ENCODE results near the gene MRPS24.

MRPS24 gene

DNA sequence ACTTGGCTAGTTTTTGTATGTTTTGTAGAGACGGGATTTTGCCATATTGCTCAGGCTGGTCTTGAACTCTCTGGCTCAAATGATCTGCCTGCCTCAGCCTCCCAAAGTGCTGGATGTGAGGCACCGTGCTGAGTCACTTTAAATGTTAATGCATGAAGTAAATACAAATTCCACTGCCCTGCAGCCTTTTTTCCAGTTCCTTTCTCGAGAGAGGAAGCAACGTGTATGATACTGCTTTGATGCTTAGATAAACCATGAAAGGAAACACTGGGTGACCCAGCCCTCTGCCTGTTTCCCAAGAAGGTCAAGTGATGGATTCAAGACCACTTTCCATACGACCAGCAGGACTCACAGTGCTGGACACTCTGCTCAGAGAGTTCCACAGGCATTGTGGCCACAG is 11.3 kb upstream of the MRPS24 start:
- peaks cover 33% of the 10 kb centered on the region for H3K36me3 ChIP-seq (replicated peaks)
- H3K27ac ChIP-seq, result no peak overlapping the region
- peak; percentile 18 for DNase-seq
- TF ChIP-seq, protein P1, sequence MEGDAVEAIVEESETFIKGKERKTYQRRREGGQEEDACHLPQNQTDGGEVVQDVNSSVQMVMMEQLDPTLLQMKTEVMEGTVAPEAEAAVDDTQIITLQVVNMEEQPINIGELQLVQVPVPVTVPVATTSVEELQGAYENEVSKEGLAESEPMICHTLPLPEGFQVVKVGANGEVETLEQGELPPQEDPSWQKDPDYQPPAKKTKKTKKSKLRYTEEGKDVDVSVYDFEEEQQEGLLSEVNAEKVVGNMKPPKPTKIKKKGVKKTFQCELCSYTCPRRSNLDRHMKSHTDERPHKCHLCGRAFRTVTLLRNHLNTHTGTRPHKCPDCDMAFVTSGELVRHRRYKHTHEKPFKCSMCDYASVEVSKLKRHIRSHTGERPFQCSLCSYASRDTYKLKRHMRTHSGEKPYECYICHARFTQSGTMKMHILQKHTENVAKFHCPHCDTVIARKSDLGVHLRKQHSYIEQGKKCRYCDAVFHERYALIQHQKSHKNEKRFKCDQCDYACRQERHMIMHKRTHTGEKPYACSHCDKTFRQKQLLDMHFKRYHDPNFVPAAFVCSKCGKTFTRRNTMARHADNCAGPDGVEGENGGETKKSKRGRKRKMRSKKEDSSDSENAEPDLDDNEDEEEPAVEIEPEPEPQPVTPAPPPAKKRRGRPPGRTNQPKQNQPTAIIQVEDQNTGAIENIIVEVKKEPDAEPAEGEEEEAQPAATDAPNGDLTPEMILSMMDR (IDR thresholded peaks at IDR 0.05; ENCODE audit: low read depth, low read length, missing control alignments), result no peak
- in situ Hi-C loops (cut with HindIII; ENCODE audit: low pct_ligation_motif_present, low sequenced_read_pairs), result no loop called here
- H3K27me3 ChIP-seq (replicated peaks), result no peaks in the 10 kb centered on the region
- no peak overlapping the region for H3K4me3 ChIP-seq (ENCODE audit: low read depth, low read length)

- Histone ChIP-seq H3K36me3 (replicated peaks) (peaks cover 30% of the 10 kb centered on the region), H3K27ac (peak overlapping the region; percentile 62), H3K27me3 (replicated peaks) (no peaks in the 10 kb centered on the region), H3K4me3 (ENCODE audit: low read depth, low read length) (no peak overlapping the region)
- DNase-seq, result peak; percentile 81
- TF ChIP-seq, protein P1 (IDR thresholded peaks at IDR 0.05; ENCODE audit: low read depth, low read length, missing control alignments), result no peak
- in situ Hi-C loops (cut with HindIII; ENCODE audit: low pct_ligation_motif_present, low sequenced_read_pairs), result no loop called here
Observed at GRCh38 chr7:43879477-43879876, 10.2 kb upstream of the MRPS24 start.

DNA sequence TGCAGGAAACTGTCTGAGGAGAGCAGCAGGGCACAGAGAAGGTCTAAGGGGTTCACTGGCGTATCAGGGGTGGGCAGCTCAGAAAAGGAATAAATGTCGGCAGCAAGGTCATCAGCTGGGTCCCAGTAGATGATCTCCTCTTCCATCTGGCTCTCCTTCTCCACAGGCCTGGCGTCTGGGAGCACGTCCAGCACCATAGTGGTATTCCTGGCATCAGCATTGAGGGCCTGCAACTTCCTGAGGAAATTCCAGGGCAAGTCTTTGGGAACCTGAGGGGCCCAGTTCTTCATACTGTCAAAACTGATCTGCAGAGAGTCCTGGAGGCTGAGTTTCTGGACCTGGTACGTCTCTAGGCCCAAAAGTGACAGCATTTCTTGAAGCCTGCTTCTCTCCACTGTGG is 9.6 kb upstream of the MRPS24 start:
- Histone ChIP-seq H3K27ac (peak overlapping the region; percentile 62), H3K27me3 (replicated peaks) (no peaks in the 10 kb centered on the region), H3K36me3 (replicated peaks) (peaks cover 28% of the 10 kb centered on the region), H3K4me3 (ENCODE audit: low read depth, low read length) (no peak overlapping the region)
- TF ChIP-seq, protein P1 (IDR thresholded peaks at IDR 0.05; ENCODE audit: low read depth, low read length, missing control alignments), result no peak
- peak; percentile 6 for DNase-seq
- in situ Hi-C loops (cut with HindIII; ENCODE audit: low pct_ligation_motif_present, low sequenced_read_pairs), result no loop called here

DNA sequence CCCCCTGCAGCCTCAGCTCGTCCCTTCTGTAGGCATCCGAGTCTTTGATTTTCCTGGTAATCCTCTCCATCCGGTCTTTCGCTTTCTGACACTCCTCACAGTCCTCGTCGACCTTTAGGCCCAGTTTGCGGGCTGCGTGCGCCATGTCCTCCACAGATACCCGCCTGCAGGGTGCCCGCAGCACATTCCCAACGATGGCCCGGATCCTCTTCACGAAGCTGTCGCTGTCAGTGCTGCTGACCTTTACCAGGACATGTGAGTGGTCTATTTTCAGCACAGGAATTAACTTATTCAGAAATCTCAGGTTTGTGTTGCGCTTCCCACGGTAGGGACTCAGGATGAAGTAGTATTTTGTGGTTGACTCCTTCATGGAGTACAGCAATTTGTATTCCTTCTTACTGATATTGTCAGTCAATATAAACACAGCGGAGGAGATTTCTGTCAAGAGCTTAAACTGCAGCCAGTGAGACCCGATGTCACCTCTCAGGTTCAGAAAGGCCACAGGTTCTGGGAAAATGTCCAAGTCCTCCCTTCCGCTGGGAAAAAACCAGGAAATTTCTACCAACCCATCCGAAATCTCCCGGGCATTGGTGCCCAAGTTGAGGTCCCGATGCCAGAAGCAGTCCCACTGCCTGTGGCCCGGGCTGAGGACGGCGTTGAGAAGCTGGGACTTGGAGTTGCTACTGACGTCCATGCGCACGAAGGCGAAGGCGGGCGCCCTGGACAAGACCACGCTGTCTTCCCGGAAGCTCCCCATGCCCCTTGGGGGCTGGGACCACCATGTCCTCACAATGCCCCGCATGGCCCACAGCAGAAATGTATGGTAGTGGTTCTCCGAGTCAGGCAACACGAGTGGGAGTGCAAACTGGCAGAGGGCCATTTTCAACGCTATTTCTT is 8.9 kb upstream of the MRPS24 start:
- no peak overlapping the region for H3K4me3 ChIP-seq (ENCODE audit: low read depth, low read length)
- in situ Hi-C loops (cut with HindIII; ENCODE audit: low pct_ligation_motif_present, low sequenced_read_pairs), result no loop called here
- TF ChIP-seq, protein P1 (IDR thresholded peaks at IDR 0.05; ENCODE audit: low read depth, low read length, missing control alignments), result no peak
- H3K36me3 ChIP-seq (replicated peaks), result peaks cover 28% of the 10 kb centered on the region
- DNase-seq, result no peak
- H3K27ac ChIP-seq, result peak overlapping the region; percentile 62
- H3K27me3 ChIP-seq (replicated peaks), result no peaks in the 10 kb centered on the region

DNA sequence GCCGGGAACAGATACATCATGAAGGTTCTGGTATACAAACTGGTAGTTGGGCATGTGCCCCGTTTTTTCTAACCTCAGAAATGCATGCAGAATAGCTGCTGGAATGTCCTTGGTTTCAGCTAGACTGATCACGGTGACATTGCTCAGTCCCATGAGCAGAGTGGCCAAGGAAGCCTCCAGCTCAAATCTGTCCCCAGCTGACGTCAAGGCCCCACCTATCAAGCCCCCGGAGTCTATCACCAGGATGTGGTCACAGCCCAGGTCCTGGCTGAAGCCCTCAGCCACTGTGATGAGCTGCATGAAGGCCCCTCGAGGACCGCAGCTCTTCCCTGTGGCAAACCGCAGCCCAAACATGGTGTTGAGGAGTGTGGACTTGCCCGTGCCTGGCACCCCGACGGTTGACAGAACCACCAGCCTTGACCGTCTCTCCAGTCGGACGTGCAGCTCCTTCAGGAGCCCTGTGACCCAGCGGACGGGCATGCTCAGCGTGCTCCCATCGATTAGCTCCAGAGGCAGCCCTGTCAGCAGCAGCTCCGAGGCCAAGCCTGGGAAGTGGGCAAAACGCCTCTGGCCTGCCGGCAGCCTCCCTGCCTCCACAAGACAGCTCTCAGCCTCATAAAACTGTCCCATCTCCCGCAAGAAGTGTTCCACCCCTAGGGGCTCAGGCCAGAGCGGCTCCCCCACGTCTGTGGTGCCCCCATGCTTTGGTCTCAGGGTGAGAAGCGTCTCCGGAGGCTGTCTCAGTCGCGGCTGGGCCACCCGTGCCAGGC is 7.8 kb upstream of the MRPS24 start:
- H3K4me3 ChIP-seq (ENCODE audit: low read depth, low read length), result no peak overlapping the region
- no peak for DNase-seq
- in situ Hi-C loops (cut with HindIII; ENCODE audit: low pct_ligation_motif_present, low sequenced_read_pairs), result no loop called here
- no peaks in the 10 kb centered on the region for H3K27me3 ChIP-seq (replicated peaks)
- TF ChIP-seq, protein P1 (IDR thresholded peaks at IDR 0.05; ENCODE audit: low read depth, low read length, missing control alignments), result no peak
- peaks cover 28% of the 10 kb centered on the region for H3K36me3 ChIP-seq (replicated peaks)
- H3K27ac ChIP-seq, result no peak overlapping the region
